Measurements from ENCODE around the gene PCDH10.

PCDH10 gene

DNA sequence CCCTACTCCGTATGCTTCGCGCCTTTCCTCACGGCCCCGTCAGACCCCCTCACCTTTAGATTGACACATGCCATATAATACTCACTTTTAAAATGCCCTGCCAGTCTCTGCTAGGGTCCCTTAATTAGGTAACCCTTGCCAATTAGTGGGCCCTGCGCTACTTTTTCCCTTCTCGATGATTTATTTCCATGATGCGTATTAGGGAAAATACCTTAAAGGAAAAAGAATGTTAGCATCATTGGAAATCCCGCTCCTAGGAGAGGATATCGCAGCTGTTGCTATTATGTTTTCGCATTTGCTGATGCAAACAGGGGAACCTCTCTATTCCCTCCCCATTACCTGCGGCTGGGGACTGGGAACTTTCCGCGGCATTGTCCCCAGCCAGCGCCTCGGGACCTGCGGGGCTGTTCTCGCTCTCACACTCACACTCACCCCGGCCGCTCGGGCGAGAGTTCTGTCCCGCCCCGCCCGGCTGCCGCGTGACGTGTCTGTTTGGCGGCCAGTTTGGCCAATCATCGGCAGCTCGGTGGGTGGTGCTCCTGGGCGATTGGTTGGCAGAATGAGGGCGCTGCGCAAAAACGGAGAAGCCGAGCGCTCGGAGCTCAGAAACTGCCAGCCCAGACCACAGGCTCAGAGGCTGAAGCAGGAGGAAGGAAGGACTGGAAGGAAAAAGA, at the start of gene PCDH10:
Gene PCDH10 (plus strand): TSS at position 605 of the 674 bp plus-strand sequence. CDS start 847 bp downstream, outside the sequence.
- DNase-seq, result peak; percentile 78

- no peak for DNase-seq
Measured at GRCh38 chr4:133102043-133102442, 47.1 kb upstream of the PCDH10 start.

DNA sequence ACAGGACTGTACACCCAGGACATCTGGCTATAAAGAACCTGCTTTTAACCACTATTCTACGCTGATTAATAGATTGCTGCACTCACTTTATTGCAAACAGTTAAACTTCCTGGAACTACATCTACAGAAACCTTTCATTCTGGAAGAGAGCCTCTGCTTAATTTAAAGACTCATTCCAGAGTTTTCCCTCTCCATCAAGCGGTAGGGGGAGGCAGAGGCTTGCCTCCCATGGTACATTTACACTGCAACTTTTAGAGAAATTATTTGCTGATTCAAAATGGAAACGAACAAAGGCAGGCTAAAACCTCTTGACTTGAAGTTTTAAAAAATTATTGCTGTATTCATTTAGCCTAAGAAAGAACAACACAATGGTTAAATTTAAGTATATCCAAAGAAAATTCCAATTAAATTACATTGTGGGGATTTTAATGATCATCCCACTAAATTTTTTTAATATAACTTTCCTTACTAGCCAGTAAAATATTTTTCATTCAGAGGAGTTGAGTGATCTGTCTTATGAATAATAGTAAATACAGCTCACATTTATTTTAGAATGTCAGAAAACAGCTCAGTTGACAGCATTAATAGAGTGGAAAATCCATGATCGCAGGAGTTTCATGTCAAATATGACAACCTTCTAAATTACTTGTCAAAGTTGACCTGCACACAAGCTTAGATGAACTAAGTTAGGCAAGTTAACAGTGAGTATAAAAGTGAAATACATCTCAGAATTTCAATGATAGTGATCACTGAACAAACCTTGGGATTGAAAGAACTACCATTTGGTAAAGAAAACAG, 46.3 kb upstream of the PCDH10 start:
- DNase-seq, result no peak

GRCh38 chr4:133112641-133113040, 36.5 kb upstream of the PCDH10 start:
- no peak for DNase-seq

DNA sequence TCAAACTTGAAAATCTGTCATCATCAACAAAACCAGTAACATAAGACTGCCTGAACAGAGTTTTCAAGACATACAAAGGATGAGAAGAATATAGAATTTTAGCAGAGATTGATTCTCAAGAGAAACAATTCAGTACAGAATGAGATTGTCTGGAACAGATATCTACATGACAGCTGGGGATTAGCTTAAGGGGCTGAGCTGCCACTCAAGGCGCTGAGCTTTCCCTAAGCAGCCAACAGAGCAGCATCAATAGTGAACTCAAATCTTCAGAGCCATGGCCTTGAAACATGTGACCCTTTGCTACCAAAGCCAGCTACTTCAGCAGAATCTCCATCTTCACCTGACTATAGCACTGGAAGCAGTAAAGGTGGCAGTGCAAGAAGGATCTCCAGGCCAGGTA, 24.3 kb upstream of the PCDH10 start:
- no peak for DNase-seq

- DNase-seq, result no peak
Measured at GRCh38 chr4:133127500-133127899, 21.6 kb upstream of the PCDH10 start.

- DNase-seq, result no peak
Measured at GRCh38 chr4:133129237-133129636, 19.9 kb upstream of the PCDH10 start.

DNA sequence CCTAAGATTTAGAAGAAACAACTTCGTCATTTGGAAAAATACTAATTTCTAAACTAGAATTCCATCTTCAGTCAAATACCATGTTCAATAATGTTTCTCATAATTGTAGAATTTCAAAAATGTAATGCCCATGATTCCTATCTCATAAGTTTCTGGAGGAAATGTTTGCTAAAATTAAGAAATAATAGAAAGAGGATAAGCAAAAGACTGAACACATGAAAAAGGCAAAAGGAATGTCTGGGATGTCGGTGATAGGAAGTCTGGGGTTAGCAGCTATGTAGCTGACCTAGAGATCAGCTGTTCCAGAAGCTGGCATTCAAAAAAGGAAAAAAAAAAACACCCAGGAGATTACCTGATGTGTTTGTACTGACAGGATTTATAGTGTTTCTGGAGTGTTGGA, 18.9 kb upstream of the PCDH10 start:
- DNase-seq, result no peak

DNA sequence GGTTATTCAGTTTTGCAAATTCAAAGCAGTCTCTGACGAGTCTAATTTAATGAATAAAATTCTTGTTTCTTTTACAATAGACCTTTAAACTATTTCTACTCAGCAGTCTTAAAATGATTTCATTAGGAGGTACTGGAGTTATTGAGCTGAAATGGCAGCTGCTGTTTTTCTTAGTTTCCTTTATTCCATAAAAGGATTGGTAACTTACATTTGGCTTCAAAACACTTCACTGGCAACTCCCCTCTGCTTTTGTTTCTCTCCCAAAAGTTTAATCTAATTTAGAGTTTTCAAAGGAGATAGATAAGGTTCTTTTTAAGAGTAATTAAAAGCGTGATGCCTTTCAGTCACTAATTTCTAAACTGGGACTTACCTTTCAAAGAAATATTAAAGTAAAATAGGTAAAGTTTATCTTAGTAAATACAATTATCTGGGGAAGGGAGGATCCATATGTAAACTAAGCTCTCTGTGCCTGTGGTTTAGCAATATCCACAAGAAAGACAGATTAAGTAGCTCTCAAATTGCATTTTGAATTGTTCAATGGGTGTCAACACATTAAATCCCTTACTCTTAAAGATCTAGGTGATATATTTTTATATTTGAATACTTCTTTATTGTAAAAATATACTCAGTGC, 17.1 kb upstream of the PCDH10 start:
- no peak for DNase-seq

DNA sequence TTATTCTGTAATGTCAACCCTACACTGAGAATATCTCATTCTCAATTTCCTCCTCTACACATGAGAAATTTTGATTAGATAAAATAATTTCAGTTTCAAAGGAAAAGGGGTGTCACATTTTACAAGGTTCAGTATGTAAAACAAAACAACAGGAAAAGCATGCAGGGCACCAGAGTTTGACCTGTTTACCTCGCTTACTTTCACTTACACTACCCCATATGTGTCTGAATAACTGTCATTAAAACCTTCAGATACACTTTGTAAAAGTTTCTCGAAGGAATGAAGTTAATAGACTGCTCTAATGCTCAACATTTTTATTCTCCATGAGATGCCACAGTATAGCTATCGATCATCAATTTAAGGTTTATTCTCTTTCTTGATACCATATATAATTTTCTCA, 12.3 kb upstream of the PCDH10 start:
- DNase-seq, result no peak

- DNase-seq, result no peak
Measured at GRCh38 chr4:133137571-133137970, 11.5 kb upstream of the PCDH10 start.

- no peak for DNase-seq
Measured at GRCh38 chr4:133143775-133144430, 5.2 kb upstream of the PCDH10 start.

- DNase-seq, result no peak
Measured at GRCh38 chr4:133145241-133145640, 3.9 kb upstream of the PCDH10 start.

DNA sequence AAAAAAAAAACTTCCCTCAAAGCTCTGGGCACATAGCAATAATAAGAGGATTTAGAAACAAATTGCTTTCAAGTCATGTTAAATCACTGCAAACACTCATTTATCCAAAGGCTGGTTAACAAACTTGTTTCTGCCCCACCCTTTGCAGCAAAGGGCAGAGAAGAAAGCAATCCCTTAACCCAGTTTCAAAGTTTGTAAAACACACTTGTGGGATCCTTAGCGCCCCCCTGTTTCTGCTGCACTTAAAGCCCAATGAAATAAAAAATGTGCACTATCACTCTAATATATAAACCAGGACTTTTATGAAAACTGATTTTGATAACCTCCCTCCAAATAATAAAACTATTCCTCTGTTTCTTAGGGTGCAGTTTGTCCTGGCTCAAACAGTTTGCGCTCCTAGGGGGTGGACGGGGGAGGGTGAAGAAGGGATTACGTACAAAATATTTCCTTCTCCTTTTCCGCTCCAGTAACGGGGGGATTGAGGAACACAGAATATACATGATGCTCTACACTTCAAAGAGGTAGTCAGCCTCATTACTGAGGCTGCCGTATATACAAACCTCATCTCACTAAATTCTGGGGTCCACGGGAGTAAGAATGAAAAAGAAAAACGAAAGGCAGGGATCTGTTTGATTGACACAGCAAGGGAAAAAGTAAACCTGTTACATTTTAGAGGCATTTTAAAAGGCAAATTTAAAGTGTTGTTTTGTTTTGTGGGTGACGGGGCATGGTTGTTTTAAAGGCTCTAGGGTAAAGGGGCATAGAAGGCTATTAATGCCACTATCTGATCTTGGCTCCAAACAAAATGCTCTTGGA, 3.1 kb upstream of the PCDH10 start:
- DNase-seq, result no peak

GRCh38 chr4:133146574-133147241, 2.4 kb upstream of the PCDH10 start:
- DNase-seq, result peak; percentile 6

GRCh38 chr4:133147286-133147821, 1.7 kb upstream of the PCDH10 start:
- DNase-seq, result no peak

DNA sequence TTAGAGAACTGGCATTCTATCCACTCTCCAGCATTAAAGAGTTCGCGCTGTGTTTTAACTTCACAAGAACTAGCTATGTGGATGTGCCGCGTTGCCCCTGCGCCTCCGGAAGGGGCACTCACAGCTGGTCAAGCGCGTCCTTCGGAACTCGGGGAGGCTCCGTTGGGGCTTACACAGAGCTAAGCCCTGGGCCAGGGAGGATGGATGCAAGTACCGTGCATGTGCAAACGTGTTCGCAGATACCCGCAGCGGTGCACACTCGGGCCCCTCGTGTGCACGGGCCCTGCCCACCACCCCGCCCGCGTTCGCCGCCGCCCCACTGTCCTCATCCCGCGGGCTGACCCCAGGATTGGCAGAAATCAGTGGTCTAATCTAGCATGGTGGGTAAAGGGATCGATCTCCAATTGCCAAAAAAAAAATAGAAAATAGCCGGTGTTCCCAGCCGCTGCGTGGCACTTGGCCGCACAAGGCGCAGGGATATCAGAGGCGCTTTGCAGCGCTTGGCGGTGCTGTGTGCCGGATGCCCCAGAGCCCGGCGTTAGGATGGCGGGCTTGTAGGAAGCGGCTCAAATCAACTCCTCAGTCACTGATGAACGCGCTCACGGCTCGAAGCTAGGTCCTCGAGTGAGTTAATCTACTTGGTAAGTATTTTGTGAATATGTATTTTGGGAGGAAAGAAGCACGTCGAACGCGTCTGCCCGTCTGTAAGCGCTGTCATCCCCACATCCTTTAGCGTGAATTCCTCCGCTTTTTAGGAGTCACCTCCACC, 989 bp upstream of the PCDH10 start:
- DNase-seq, result peak; percentile 2

GRCh38 chr4:133149364-133149695, 236 bp downstream of the PCDH10 start:
- DNase-seq, result no peak

GRCh38 chr4:133149932-133150471, 908 bp downstream of the PCDH10 start:
- no peak for DNase-seq

GRCh38 chr4:133150486-133151340, 1.6 kb downstream of the PCDH10 start:
- peak; percentile 39 for DNase-seq

Data from NCI-H2107 (cell line).